B cell (primary cell): ENCODE results near the gene IL1A.

ENCODE experiments used
- EZH2 ChIP-seq: IDR thresholded peaks from 2 replicates; pipeline ENCODE4 v1.6.1; 2012; ENCODE audit warnings: borderline replicate concordance, low read depth, mild to moderate bottlenecking, moderate library complexity, low read length; ENCODE audit not compliant: insufficient read depth, poor library complexity, severe bottlenecking
- TF ChIP-seq, protein P1 (sequence below): fragments of 200-600 bp; IDR thresholded peaks from one replicate; pipeline ENCODE4 v1.8.0; 2022; ENCODE audit warnings: antibody characterized with exemption, mild to moderate bottlenecking

DNA sequence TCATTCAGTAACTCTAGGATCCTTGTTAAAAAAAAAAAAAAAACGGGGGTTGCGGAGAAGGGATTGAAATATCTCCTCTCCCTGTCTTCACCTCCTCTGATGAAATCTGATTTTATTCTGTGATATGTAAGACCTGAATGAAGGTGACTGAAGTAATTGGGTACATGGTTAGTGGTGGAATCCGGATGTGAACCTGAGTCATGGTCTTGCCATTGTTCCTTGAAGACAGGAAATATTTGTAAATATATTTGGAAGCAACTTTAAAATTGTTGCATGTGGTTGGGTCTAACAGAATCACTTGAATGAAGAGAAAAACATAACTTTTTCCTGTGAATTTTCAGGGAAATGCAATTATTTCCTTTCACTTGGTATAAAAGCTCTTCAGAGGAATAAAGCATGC, 3.0 kb upstream of the IL1A start:
- no peak for TF ChIP-seq EZH2
- TF ChIP-seq, protein P1, sequence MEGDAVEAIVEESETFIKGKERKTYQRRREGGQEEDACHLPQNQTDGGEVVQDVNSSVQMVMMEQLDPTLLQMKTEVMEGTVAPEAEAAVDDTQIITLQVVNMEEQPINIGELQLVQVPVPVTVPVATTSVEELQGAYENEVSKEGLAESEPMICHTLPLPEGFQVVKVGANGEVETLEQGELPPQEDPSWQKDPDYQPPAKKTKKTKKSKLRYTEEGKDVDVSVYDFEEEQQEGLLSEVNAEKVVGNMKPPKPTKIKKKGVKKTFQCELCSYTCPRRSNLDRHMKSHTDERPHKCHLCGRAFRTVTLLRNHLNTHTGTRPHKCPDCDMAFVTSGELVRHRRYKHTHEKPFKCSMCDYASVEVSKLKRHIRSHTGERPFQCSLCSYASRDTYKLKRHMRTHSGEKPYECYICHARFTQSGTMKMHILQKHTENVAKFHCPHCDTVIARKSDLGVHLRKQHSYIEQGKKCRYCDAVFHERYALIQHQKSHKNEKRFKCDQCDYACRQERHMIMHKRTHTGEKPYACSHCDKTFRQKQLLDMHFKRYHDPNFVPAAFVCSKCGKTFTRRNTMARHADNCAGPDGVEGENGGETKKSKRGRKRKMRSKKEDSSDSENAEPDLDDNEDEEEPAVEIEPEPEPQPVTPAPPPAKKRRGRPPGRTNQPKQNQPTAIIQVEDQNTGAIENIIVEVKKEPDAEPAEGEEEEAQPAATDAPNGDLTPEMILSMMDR, result no peak
